A549 (cell line): ENCODE results near the gene CHST11. TPM values are rescaled to one million over a fixed set of nuclear protein-coding genes. Genes with fewer than 3 reads are reported as not detected.

Experiments
- ATAC-seq, 2 experiments: fragments of 200-7000 bp in 1 of 2; fragments of >200 bp in 1 of 2; cut with Nextera tagmentation in 1 of 2; cut with Tn5 transposase in 1 of 2; 3 replicates each; pipeline versions ENCODE4 v1.8.0 to v1.9.1; 2018 to 2020; ENCODE audit warnings: mild to moderate bottlenecking in 1 of 2, moderate library complexity in 1 of 2
- CTCF ChIA-PET: fragments of 300-600 bp; sonication (Branson Sonifier 250); formaldehyde crosslinking; extraction: SDS; loops from one replicate; lab custom pipeline; 2021; ENCODE audit warnings: antibody characterized with exemption, inconsistent platforms; lab: Yijun Ruan, JAX
- POLR2A ChIA-PET: fragments of 350-600 bp; formaldehyde crosslinking; extraction: SDS; loops from one replicate; lab custom pipeline; 2021; ENCODE audit warnings: antibody characterized with exemption, inconsistent platforms; lab: Yijun Ruan, JAX
- DNase-seq, 2 experiments: peaks; one replicate each; pipeline versions ENCODE4 v3.0.0 to v3.0.0-alpha.2; 2011 to 2016; ENCODE audit warnings: low read depth in 1 of 2, low spot score in 1 of 2
- FAIRE-seq: peaks from 2 replicates; lab custom pipeline; 2011; peaks lifted over from hg19 to GRCh38; lab: Jason Lieb, UNC
- H3K27ac ChIP-seq, 2 experiments: fragments of >200 bp; sonication (Bioruptor Twin); formaldehyde crosslinking; 3 replicates each; pipeline ENCODE4 v1.5.1; 2016 to 2017
- H3K4me1 ChIP-seq: fragments of >200 bp; sonication (Bioruptor Twin); formaldehyde crosslinking; 3 replicates; pipeline ENCODE4 v1.6.1; 2016
- H3K4me2 ChIP-seq: fragments of >200 bp; sonication (Bioruptor Twin); formaldehyde crosslinking; 3 replicates; pipeline ENCODE4 v1.6.1; 2016
- H3K4me3 ChIP-seq: fragments of >200 bp; sonication (Bioruptor Twin); formaldehyde crosslinking; 3 replicates; pipeline ENCODE4 v1.5.1; 2016
- H3K9me3 ChIP-seq: fragments of >200 bp; sonication (Bioruptor Twin); formaldehyde crosslinking; 3 replicates; pipeline ENCODE4 v1.6.1; 2016
- BHLHE40 ChIP-seq: IDR thresholded peaks from 2 replicates; pipeline ENCODE4 v1.6.1; 2012; ENCODE audit warnings: low read depth, low read length, inconsistent platforms
- CBX8 ChIP-seq: fragments of 200-600 bp; sonication (generic); IDR thresholded peaks from 2 replicates; pipeline ENCODE4 v1.6.1; 2016
- CTCF ChIP-seq: fragments of >200 bp; sonication (Bioruptor Twin); formaldehyde crosslinking; IDR thresholded peaks from 3 replicates; pipeline ENCODE4 v1.5.1; 2016
- HEYL ChIP-seq: fragments of 250-450 bp; sonication (Bioruptor Pico); IDR thresholded peaks from 2 replicates; pipeline ENCODE4 v1.8.0; 2021; ENCODE audit warnings: mild to moderate bottlenecking, moderate library complexity
- HMGXB4 ChIP-seq: fragments of 250-450 bp; sonication (Bioruptor Pico); IDR thresholded peaks from 2 replicates; pipeline ENCODE4 v1.5.0; 2021; ENCODE audit warnings: mild to moderate bottlenecking, moderate library complexity, borderline replicate concordance
- HOXA7 ChIP-seq: fragments of 250-450 bp; sonication (Bioruptor Pico); IDR thresholded peaks from 2 replicates; pipeline ENCODE4 v1.5.0; 2020; ENCODE audit warnings: mild to moderate bottlenecking, moderate library complexity
- JUNB ChIP-seq: fragments of >200 bp; sonication (Bioruptor Twin); formaldehyde crosslinking; IDR thresholded peaks from 2 replicates; pipeline ENCODE4 v1.6.1; 2016
- MAZ ChIP-seq: fragments of 150-350 bp; IDR thresholded peaks from 2 replicates; pipeline ENCODE4 v1.6.1; 2014; ENCODE audit warnings: antibody characterized with exemption, low read depth, low read length, borderline replicate concordance
- POLR2A ChIP-seq: IDR thresholded peaks from 2 replicates; pipeline ENCODE4 v1.6.1; 2012; ENCODE audit warnings: mild to moderate bottlenecking, low read length
- RAD21 ChIP-seq, 2 experiments: fragments of >200 bp in 1 of 2; sonication (Bioruptor Twin) in 1 of 2; formaldehyde crosslinking in 1 of 2; IDR thresholded peaks in 1 of 2; conservative IDR thresholded peaks in 1 of 2; 2 replicates in 1 of 2; 3 replicates in 1 of 2; pipeline ENCODE4 v1.6.1; 2012 to 2018; ENCODE audit warnings: inconsistent platforms in 1 of 2
- REST ChIP-seq: fragments of 200-600 bp; sonication (generic); IDR thresholded peaks from 2 replicates; pipeline ENCODE4 v1.6.1; 2016; ENCODE audit warnings: antibody characterized with exemption, mild to moderate bottlenecking, moderate library complexity
- SMC3 ChIP-seq: fragments of >200 bp; sonication (Bioruptor Twin); formaldehyde crosslinking; IDR thresholded peaks from 3 replicates; pipeline ENCODE4 v1.6.1; 2018; ENCODE audit warnings: inconsistent platforms
- ZSCAN20 ChIP-seq: fragments of 250-450 bp; sonication (Bioruptor Pico); IDR thresholded peaks from 2 replicates; pipeline ENCODE4 v1.8.0; 2022; ENCODE audit warnings: mild to moderate bottlenecking, moderate library complexity
- whole genome bisulfite sequencing: methylation state at CpG from one replicate; pipeline ENCODE4 v1.1.6; 2017; ENCODE audit errors: missing lambda C conversion rate; 5-methylcytosine and 5-hydroxymethylcytosine counted together
- polyA plus RNA-seq, 4 experiments: library from polyadenylated mRNA; depleted of rRNA in 3 of 4; stranded (reverse); fragments of >200 nt; fragmentation: RNase III in 1 of 4; extraction: RNeasy Plus Mini Kit Qiagen cat#74134 plus additional on column Dnase treatment in 1 of 4; gene quantifications; 2 replicates in 3 of 4; 3 replicates in 1 of 4; pipeline ENCODE4 v1.2.3, GENCODE V29; 2011 to 2017

CHST11 gene
- polyA plus RNA-seq, 2 of the 4 experiments (the other 2 are of a cell fraction) = 19.2 to 21.8 TPM

- Histone ChIP-seq H3K4me2 (no peak overlapping the region), H3K27ac (no peak overlapping the region), H3K4me1 (no peaks in the 10 kb centered on the region), H3K9me3 (0 out of 3 replicates have a peak, but pooled peaks cover 5% of the 10 kb centered on the region), H3K4me3 (no peak overlapping the region)
- ChIA-PET CTCF (interaction anchor here (0.8 kb wide), 1 partner anchor 23 kb away, joined by 4 read pairs; no protein-coding TSS in a partner anchor), POLR2A (no interaction called here)
- ATAC-seq (no peak), FAIRE-seq (no peak), DNase-seq (no peak)
- 92% methylated on average over 19 of the region's 19 CpGs for WGBS
- TF ChIP-seq ZSCAN20 (no peak), POLR2A (0 out of 2 replicates have a peak, but pooled peaks have one; percentile 1)
Observed at GRCh38 chr12:104691721-104692556, 235.2 kb downstream of the CHST11 start.

GRCh38 chr12:104692557-104693218 is 235.9 kb downstream of the CHST11 start:
- H3K4me1 ChIP-seq = no peaks in the 10 kb centered on the region

More at GRCh38 chr12:104692557-104693218, 235.9 kb downstream of the CHST11 start:
- no peak for ATAC-seq
- no peak overlapping the region for H3K27ac ChIP-seq
- WGBS = 71% methylated on average over 4 of the region's 4 CpGs
- no peak for FAIRE-seq
- H3K4me2 ChIP-seq = no peak overlapping the region
- H3K4me3 ChIP-seq = no peak overlapping the region
- CTCF ChIA-PET = interaction anchor here (0.8 kb wide), 1 partner anchor 23 kb away, joined by 4 read pairs; no protein-coding TSS in a partner anchor
- TF ChIP-seq RAD21 (conservative IDR thresholded peaks at IDR 0.05 in 1 of 2, IDR thresholded peaks at IDR 0.05 in 1 of 2) (no peak), JUNB (no peak), HOXA7 (CRISPR knock-in tag) (no peak), CTCF (no peak), CBX8 (no peak), REST (no peak), SMC3 (no peak), HEYL (CRISPR knock-in tag) (no peak), HMGXB4 (CRISPR knock-in tag) (no peak), BHLHE40 (no peak), MAZ (no peak)
- TF ChIP-seq, all 56 proteins: peak for 0
- POLR2A ChIA-PET = no interaction called here
- 0 out of 3 replicates have a peak, but pooled peaks cover 5% of the 10 kb centered on the region for H3K9me3 ChIP-seq
- no peak for DNase-seq
